ENCODE measurements around the gene TMEM141.
"Not testable (repeated sequence)": the region's sequence is repeated elsewhere in the genome, so short reads cannot be mapped to it uniquely, and the experiment has no call there.

The TMEM141 gene

DNA sequence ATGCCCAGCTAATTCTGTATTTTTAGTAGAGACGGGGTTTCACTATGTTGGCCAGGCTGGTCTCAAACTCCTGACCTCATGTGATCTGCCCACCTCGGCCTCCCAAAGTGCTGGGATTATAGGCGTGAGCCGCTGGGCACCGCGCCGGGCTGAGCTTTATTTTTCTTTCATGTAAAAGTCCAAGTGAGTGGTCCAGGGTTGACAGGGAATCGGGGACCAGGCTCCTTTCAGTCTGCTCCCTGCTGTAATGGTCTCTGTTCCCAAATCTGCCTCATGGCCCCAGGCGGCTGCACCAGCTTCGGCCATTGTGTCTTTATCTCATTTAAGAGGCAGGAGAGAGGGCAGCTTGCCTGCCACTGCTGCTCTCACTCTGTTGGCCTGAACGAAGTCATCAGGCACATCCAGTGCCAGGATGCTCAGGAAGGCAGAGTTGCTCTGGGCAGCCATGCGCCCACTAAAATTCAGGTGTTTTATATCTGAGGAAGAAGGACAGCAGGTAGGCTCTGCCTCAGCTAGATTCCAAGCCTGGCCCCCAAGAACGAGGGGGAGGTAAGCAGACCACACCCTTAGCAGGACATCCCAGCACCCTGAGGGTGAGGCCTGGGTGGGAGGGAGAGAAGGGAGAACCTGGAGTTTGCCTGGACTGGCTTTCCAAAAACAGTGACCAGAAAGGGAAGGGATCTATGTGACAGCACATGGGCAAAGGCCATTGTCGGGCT, 3.3 kb downstream of the TMEM141 start:
- no peak for DNase-seq (ENCODE audit: low read depth)

DNA sequence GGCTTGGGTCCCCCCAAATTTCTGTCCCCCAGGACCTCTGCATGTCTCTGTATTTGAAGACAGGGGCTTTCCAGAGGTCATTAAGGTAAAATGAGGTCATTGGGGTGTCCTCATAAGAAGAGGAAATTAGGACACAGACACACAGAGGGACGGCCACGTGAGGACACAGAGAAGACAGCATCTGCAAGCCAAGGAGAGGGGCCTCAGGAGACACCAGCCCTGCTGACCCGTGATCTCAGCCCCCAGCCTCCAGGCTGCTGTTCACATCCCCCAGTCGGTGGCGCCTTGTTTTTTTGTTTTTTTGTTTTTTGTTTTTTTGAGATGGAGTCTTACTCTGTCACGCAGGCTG, 3.8 kb downstream of the TMEM141 start:
- no peak for DNase-seq (ENCODE audit: low read depth)

DNA sequence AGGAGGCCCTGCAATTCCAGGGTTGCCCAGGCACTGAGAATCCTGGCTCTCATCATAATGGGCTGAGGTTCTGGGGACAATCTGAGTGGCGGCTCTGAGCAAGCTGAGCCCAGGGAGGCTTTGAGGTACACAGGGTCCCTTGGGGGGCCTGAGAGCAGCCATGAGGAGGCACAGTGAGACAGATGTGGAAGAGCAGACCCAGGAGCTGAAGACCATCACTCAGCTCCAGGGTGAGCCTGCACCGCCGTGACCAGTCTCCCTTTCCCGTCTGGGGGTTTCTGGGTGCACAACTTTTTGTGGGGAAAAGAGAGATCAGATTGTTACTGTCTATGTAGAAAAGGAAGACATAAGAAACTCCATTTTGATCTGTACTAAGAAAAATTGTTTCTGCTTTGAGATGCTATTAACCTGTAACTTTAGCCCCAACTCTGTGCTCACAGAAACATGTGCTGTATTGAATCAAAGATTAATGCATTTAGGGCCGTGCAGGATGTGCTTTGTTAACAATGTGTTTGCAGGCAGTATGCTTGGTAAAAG, 5.2 kb downstream of the TMEM141 start, which contains the start of gene CCDC183:
Gene CCDC183, plus strand, starts transcription at position 101 of the 537 bp plus-strand sequence. Its CDS starts 60 bp downstream, at position 161.
- DNase-seq (ENCODE audit: low read depth) = no peak

DNA sequence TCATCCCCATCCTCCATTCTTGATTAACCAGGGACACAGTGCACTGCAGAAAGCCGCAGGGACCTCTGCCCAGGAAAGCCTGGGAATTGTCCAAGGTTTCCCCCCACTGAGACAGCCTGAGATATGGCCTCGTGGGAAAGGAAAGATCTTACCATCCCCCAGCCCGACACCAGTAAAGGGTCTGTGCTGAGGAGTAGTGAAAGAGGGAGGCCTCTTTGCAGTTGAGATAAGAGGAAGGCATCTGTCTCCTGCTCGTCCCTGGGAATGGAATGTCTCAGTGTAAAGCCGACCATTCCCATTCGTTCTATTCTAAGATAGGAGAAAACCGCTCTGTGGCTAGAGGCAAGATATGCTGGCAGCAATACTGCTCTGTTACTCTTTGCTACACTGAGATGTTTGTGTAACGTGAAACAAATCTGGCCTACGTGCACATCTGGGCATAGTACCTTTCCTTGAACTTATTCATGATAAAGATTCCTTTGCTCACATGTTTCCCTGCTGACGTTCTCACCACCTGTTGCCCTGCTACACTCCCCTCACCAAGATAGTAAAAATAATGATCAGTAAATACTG, 5.7 kb downstream of the TMEM141 start:
- not testable (repeated sequence) for DNase-seq (ENCODE audit: low read depth)

DNA sequence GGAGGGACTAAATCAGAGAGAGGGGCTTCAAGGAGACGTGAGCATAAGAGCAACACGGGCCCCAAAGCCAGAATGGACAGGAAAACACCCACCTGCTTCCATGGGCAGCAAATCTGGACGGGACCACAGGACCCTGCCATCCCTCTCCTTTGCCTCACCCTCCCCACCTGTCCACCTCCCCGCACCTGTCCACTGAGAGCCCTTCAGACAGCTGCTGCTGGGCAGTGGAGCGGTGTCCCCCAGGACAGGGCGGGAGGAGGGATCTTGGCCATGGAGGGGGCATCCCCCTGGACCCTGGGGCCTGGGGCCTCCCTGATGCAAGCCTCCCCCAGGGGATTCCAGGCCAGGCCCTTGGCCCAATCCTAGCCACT, 7.5 kb downstream of the TMEM141 start:
- DNase-seq (ENCODE audit: low read depth) = no peak

DNA sequence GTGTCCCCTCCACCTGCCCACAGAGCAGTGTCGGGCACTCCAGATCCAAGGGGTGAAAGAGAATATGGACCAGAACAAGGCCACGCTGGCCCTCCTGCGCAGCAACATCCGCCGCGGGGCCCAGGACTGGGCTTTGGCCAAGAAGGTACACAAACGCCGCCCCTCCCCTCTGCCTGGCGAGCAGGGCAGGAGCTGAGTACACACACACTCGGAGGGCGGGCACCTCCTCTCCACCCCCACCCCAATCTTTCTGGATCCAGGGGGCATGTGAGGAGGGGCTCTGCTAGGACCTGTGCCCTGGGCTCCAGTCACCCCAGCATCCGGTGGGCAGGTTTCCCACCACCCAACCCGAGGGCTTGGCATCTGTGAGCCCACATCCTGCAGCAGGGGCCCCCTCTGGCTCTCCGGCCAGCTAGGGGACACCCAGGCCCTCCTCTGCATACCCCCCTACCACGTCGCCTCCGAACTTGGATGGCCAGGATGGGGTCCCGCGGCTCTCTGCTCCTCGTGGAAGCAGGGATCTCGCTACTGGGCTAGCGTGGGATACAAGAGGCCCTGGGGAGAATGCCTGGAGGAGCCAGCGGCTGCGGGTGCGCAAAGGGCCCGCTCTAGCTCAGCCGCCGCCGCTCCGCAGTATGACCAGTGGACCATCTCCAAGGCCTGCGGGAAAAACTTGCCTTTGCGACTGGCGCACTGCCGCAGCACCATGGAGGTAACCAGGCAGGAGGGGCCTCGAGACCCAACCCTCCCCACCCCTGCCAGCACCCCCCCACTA, 8.1 kb downstream of the TMEM141 start:
- DNase-seq (ENCODE audit: low read depth) = no peak

DNA sequence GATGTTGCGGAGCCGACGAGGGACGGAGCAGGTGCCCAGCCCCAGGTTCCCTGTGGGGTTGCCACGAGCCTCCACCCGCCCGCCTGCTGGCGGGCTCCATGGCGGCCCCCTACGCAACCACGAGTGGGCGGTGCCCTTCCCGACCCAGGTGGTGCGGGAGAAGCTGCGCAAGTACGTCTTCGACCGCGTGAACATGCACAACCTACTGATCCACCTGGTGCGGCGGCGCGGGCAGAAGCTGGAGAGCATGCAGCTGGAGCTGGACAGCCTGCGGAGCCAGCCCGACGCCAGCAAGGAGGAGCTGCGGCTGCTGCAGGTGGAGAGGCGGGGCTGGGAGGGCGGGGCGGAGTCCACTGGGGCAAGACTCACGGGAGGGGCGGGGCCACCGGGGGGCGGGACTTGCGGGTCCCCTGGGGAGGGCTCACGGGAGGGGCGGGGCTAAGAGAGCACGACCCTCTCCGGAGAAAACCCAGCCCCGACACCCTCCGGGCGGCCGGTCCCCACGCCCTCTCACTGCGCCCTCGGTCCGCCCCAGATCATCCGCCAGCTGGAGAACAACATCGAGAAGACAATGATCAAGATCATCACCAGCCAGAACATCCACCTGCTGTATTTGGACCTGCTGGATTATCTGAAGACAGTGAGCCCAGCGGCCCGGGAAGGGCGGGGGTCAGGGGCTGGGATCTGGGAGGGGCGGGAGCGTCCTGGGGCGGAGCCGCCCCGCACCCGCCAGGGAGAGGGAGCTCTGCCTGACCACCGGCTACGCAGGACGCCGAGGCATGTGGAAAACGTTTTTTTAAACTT, 8.9 kb downstream of the TMEM141 start:
- DNase-seq (ENCODE audit: low read depth) = peak; percentile 84

DNA sequence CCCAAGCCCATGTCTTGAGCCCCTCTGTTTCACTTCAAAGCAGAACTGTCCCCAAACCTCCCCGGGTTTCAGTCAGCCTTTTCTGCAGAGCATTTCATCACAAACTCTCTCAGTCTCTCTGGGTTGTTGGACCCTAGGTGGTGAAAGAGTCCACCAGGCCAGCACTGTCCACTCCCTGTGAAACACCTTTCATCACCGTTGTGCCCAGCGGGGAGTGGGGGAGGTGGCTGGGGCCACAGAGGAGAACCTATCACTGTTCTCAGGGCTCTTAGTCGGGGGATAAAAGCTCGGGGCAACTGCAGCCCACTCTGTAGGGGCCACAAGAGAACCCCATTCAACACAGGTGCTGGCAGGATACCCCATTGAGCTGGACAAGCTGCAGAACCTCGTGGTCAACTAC, 11.2 kb downstream of the TMEM141 start:
- DNase-seq (ENCODE audit: low read depth) = no peak

DNA sequence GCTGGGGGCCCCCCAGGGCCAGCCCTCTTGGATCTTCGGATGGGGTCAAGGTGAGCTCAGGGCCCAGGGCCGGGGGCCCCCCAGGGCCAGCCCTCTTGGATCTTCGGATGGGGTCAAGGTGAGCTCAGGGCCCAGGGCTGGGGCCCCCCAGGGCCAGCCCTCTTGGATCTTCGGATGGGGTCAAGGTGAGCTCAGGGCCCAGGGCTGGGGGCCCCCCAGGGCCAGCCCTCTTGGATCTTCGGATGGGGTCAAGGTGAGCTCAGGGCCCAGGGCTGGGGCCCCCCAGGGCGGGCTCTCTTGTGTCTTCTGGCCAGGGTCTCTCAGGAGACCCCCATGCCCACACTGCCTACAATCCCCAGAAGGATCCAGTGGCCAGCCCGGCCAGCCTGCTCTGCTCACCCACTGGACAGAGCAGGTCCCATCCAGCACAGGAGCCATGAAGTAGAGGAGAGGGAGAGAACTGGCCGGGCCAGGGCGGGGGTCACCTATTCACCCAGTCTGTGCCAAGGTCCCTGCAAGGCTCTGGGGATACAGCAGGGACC, 11.9 kb downstream of the TMEM141 start:
- DNase-seq (ENCODE audit: low read depth) = not testable (repeated sequence)

DNA sequence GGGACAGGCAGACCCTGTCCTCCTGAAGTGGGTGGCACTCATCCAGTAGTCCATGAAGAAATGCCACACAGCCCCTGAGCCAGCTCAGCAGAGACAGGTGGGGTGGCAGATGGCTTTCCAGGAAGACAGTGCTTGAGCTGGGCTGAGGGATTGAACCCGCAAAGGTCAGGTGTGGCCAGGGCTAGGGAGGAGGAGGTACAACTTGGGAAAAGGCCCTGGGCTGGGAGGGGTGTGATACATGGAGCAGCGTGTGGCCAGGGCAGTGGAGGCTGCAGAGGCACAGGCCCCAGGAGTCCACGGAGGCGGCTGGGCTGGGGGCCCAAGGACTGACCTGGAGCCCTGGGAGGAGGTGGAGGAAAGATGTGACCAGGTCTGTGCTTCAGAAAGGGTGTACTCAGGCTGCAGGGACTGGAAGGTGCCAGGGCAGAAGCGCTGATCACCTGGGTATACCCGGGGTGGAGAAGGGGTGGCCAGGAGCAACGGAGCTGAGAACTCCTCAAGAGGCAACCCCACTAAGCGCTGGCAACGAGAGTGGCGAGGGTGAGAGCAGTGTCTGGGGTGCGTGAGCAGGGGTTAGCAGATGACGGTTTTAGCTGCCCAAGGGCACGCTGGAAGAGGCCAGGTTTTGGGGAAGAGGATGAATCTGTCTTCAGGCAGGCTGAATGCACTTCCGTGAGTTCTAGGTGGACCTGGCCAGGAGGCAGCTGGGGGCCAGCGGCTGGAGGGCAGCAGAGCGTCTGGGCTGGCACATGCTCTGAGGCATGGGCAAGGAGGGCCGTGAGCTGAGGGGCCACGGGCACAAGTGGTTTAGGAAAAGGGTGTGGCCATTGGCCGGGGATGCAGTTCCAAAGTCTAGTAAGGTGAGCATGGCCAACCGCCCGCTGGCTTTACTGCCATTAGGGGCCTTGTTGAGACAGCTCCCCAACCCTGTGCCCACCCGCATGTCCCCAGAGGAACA, 12.7 kb downstream of the TMEM141 start:
- no peak for DNase-seq (ENCODE audit: low read depth)

DNA sequence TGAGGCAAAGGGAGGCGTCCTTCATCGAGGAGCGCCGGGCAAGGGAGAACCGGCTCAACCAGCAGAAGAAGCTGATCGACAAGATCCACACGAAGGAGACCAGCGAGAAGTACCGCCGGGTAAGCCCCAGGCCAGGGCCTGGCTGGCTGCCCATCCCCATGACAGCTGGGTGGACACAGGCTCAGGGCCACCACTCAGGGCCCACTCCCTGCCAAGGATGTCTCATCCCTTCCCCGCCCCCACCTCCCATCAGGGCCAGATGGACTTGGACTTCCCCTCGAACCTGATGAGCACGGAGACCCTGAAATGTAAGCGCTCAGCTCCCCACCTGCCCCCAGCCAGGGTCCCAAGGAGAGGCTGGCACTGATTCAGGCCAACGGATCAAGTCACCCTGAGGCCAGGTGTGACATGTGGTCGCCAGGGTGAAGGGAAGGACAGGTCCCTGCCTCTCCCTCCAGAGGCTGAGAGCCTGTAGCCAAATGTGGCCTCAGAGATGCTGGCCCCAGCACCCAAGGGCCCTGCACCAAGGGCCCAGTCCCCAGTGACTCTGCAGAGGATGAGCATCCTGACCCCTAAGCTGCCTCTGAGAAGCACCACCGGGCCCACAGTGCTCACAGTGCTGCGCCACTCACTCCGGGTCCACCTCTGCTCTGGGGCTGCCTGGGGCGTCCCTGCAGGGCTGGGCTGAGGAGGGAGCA, 13.5 kb downstream of the TMEM141 start:
- no peak for DNase-seq (ENCODE audit: low read depth)

DNA sequence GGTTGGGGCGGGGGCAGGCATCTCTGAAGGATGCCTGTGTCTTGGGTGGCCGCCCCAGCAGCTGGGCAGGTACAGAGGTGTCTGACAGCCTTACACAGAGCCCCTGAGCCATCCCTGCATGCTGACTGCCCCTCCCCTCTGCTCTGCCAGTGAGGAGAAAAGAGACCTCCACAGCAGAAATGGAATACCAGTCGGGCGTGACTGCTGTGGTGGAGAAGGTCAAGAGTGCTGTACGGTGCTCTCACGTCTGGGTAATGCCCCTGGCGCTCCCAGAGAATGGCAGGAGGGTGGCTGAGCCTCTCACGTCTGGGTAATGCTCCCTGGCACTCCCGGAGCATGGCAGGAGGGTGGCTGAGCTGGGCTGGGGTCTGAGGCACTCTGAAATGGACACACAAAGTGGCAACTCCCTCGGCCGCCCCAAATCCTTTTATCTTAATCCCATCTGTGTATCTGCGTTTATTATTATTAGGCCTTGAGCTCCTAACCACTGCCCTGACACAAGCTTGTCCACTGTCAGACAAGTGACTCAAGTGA, 14.1 kb downstream of the TMEM141 start:
- no peak for DNase-seq (ENCODE audit: low read depth)

DNA sequence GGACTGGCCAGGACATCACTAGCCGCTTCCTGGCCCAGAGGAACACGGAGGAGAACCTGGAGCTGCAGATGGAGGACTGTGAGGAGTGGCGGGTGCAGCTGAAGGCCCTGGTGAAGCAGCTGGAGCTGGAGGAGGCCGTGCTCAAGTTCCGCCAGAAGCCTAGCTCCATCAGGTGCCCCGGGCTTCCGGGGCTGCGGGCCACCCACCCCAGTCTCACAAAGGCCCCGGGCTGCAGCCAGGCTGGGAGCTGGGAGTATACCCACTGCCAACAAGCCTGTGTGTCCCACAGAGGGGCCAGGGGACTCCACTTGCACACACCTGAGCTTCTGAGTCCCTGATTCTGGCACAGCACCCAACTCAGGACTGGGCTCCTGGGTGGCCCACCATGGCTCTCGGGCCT, 14.9 kb downstream of the TMEM141 start:
- DNase-seq (ENCODE audit: low read depth) = no peak

DNA sequence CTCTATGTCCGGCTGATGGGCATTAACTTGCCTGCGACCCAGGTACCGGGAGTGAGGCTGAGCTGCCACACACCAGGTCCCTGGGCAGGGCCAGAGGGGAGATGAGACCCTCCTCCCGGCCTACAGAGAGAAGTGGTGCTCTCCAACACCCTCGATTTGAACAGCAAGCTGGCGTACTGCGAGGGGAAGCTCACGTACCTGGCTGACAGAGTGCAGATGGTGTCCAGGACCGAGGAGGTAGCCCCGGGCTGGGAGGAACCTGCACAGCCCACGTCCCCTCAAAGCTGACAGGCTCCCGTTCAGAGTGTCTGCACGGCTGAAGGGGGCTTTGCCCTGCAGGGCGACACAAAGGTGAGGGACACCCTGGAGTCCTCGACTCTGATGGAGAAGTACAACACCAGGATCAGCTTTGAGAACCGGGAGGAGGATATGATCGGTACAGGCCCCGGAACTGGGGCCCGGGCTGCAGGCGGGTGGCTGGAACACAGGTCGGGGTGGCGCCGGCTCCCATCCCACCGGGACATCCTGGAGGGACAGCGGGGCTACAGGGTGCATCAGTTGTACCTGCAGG, 15.6 kb downstream of the TMEM141 start:
- DNase-seq (ENCODE audit: low read depth) = no peak

DNA sequence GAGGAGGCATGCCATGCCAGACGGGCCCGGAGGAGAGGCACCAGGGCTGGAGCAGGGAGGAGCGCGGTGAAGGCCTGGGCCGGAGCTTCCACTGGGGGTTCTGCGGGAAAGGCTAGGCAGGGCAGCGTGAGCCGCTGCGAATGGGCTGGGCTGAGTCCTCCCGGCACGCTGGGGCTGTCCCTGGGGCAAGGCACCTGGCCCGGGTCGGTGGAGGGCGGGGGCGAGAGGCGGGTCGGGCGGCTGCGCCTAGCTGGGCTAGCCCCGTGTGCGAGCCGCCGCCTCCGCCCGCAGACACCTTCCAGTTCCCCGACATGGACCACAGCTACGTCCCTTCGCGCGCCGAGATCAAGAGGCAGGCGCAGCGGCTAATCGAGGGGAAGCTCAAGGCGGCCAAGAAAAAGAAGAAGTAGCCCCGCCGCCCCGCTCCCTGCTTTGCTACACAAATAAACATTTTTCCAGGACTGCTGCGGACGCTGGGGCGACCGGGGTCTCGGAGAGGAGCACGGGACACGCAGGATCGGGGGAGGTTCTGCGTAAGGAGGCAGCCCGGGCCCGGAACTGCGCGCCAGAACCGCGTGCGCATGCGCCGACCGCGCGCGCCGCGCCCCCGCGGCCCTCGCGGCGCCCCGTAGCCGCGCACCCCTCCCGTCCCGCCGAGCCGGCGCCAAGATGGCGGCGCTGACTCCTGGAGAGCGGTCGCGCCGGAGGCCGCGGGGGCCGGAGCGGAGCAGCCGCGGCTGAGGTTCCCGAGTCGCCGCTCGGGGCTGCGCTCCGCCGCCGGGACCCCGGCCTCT, 16.3 kb downstream of the TMEM141 start, which contains the start of gene RABL6:
Gene RABL6, plus strand, starts transcription at position 668 of the 794 bp plus-strand sequence. CDS start 249 bp downstream, outside the sequence.
- DNase-seq (ENCODE audit: low read depth) = peak; percentile 66

DNA sequence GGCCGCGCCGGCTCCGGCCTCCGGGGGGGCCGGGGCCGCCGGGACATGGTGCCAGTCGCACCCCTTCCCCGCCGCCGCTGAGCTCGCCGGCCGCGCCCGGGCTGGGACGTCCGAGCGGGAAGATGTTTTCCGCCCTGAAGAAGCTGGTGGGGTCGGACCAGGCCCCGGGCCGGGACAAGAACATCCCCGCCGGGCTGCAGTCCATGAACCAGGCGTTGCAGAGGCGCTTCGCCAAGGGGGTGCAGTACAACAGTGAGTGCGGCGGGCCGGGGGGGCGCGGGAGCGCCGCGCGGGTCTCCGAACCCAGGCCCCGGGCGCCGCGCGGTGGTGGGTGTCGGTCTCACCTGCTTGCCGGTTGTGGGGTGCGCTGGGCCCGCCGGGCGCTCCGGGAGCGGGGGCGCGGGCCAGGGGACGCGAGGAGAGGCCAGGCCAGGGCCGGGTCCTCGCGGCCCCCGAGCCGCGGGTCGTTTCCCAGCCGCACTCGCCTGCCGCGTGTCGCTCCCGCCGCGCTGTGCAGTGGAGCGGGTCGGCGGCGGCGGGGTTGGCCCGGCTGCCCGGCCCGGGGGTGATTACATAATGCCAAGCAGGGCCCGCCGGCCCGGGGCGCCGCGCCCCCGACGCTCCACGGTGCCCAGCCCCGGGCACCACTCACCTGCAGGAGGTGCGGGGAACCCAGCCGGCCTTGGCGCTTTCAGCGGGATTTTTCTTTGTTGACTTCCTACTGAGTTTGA, 17.1 kb downstream of the TMEM141 start:
- DNase-seq (ENCODE audit: low read depth) = peak; percentile 25

DNA sequence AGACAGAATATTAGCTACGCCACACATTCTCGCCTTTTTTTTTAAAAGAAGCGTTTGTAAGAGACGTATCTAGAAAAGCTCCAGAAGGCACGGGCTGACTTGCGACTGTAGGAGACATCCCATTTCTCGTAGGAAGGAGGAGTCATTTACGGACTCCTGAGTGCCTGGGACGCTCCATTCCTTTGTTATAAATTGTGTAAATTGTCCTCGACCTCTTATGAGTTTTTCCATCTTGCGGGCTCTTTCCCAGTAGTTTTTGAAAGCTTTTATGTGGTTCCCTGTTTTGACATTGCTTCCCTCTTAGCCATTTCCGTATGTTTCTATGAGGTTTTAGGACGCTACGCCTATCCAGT, 17.6 kb downstream of the TMEM141 start:
- no peak for DNase-seq (ENCODE audit: low read depth)

Data from T-helper 22 cell (primary cell).